A673 (cell line): ENCODE data around the gene MSH5. TPM values are rescaled to one million over a fixed set of nuclear protein-coding genes. Genes with fewer than 3 reads are reported as not detected.

Experiments
- BruUV-seq: library from RNA; stranded (reverse); fragments of 400-500 nt; replicated peaks from 2 replicates; lab custom pipeline; 2021; lab: Mats Ljungman, UMichigan
- CTCF ChIA-PET: fragments of 300-600 bp; sonication (Branson Sonifier 250); formaldehyde crosslinking; loops from one replicate; lab custom pipeline; 2022; ENCODE audit warnings: antibody characterized with exemption; lab: Charles Lee
- POLR2A ChIA-PET: fragments of 300-600 bp; sonication (Branson Sonifier 250); formaldehyde crosslinking; loops from one replicate; lab custom pipeline; 2022; ENCODE audit warnings: antibody characterized with exemption; ENCODE audit not compliant: low non-redundant PET; lab: Charles Lee
- DNase-seq: peaks from one replicate; pipeline ENCODE4 v3.0.0-alpha.2; 2015; ENCODE audit warnings: low spot score
- H3K27ac ChIP-seq: fragments of 200-600 bp; sonication (generic); 2 replicates; pipeline ENCODE4 v1.5.1; 2016; ENCODE audit warnings: mixed run types, low read depth, mild to moderate bottlenecking, mixed read lengths, antibody characterized with exemption, low read length; ENCODE audit not compliant: poor library complexity, severe bottlenecking
- H3K27me3 ChIP-seq: fragments of 200-600 bp; sonication (generic); replicated peaks from 2 replicates; pipeline ENCODE4 v1.6.1; 2017; ENCODE audit warnings: mixed run types, low read depth, mild to moderate bottlenecking, mixed read lengths, antibody characterized with exemption, low read length; ENCODE audit not compliant: insufficient read depth, poor library complexity
- H3K36me3 ChIP-seq: fragments of 200-600 bp; sonication (generic); 2 replicates; pipeline ENCODE4 v1.6.1; 2016; ENCODE audit warnings: mixed run types, mild to moderate bottlenecking, mixed read lengths, antibody characterized with exemption, low read length; ENCODE audit not compliant: insufficient read depth, poor library complexity, severe bottlenecking
- H3K4me1 ChIP-seq: fragments of 200-600 bp; sonication (generic); 2 replicates; pipeline ENCODE4 v1.6.1; 2017; ENCODE audit warnings: mixed run types, mild to moderate bottlenecking, mixed read lengths, antibody characterized with exemption, low read length; ENCODE audit not compliant: insufficient read depth, poor library complexity, severe bottlenecking
- H3K4me3 ChIP-seq: fragments of 200-600 bp; sonication (generic); 2 replicates; pipeline ENCODE4 v1.5.1; 2016; ENCODE audit warnings: low read depth, mixed run types, mild to moderate bottlenecking, mixed read lengths, low read length; ENCODE audit not compliant: poor library complexity, severe bottlenecking
- H3K9me3 ChIP-seq: fragments of 200-600 bp; sonication (generic); 2 replicates; pipeline ENCODE4 v1.6.1; 2016; ENCODE audit warnings: mixed run types, low read depth, mild to moderate bottlenecking, mixed read lengths, antibody characterized with exemption, low read length; ENCODE audit not compliant: poor library complexity, severe bottlenecking
- CTCF ChIP-seq: fragments of 300-800, 200-600 bp; sonication (generic); conservative IDR thresholded peaks from 2 replicates; pipeline ENCODE4 v1.5.1; 2017; ENCODE audit warnings: low read depth, mild to moderate bottlenecking, antibody characterized with exemption, low read length, moderate library complexity, mixed read lengths
- EZH2 ChIP-seq: fragments of 200-600 bp; sonication (generic); IDR thresholded peaks from 2 replicates; pipeline ENCODE4 v1.6.1; 2017; ENCODE audit warnings: borderline replicate concordance, low read depth, mild to moderate bottlenecking, mixed read lengths, antibody characterized with exemption, low read length; ENCODE audit not compliant: poor library complexity, severe bottlenecking
- intact Hi-C: fragments of 100-400 bp; cut with micrococcal nuclease; formaldehyde crosslinking; loops from one replicate; pipeline ENCODE4 v1.10.0; 2022; ENCODE audit not compliant: unreplicated experiment
- total RNA-seq: library from RNA; stranded (reverse); gene quantifications from 2 replicates; pipeline ENCODE4 v1.2.3, GENCODE V29; 2021

MSH5 gene
- total RNA-seq, 1 experiment from 2014 or later = 76.4 TPM

DNA sequence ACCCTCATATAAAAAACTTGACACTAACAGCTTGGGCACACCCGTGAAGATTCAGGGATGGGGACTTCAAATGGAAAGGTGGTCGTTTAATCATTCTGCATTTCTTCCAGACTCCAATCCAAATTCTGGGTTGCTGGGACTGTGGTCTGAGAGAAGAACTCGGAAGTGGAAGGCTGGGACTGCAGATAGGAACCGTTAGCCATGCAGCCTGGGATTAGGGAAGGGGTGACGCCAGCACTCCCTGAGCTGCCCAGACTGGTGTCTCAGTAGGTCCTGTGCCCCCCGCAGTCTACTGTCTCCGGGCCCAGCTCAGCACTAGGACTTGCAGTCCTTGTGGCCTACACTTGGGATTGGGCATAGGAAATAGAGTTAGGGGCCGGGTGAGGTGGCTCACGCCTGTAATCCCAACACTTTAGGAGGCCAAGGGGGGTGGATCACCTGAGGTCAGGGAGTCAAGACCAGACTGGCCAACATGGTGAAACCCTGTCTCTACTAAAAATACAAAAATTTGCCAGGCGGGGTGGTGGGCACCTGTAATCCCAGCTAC is 3.0 kb upstream of the MSH5 start:
- Histone ChIP-seq H3K36me3 (peaks cover 33% of the 10 kb centered on the region), H3K27ac (peak overlapping the region; percentile 95), H3K27me3 (no peaks in the 10 kb centered on the region), H3K9me3 (no peaks in the 10 kb centered on the region), H3K4me3 (peak overlapping the region; percentile 77), H3K4me1 (peaks cover 43% of the 10 kb centered on the region)
- no peak for DNase-seq
- intact Hi-C loops = loop anchor here (1.0 to 10.0 kb wide), 3 partner anchors 55 to 192 kb away; partner anchors contain the start of genes ATP6V1G2, DDX39B and NFKBIL1
- ChIA-PET CTCF (interaction anchor here (1.5 kb wide), 1 partner anchor 54 kb away, joined by 4 read pairs; no protein-coding TSS in a partner anchor), POLR2A (interaction anchor here (0.5 to 0.7 kb wide), 2 partner anchors 91 to 1053 kb away, joined by 3 read pairs; partner anchors contain the start of gene HSPA1B)
- no TSS peak for BruUV-seq
- TF ChIP-seq EZH2 (no peak), CTCF (no peak)

- H3K27ac ChIP-seq = peak overlapping the region; percentile 95
- ChIA-PET CTCF (no interaction called here), POLR2A (no interaction called here)
- H3K36me3 ChIP-seq = peaks cover 33% of the 10 kb centered on the region
- no TSS peak for BruUV-seq
- H3K4me3 ChIP-seq = peak overlapping the region; percentile 12
- TF ChIP-seq EZH2 (no peak), CTCF (no peak)
- intact Hi-C loops = loop anchor here (1.0 to 10.0 kb wide), 3 partner anchors 55 to 193 kb away; partner anchors contain the start of genes ATP6V1G2, DDX39B and NFKBIL1
- no peaks in the 10 kb centered on the region for H3K9me3 ChIP-seq
- H3K4me1 ChIP-seq = peaks cover 43% of the 10 kb centered on the region
- no peaks in the 10 kb centered on the region for H3K27me3 ChIP-seq
- peak; percentile 40 for DNase-seq
Observed at GRCh38 chr6:31737315-31737990, 2.4 kb upstream of the MSH5 start.

- Histone ChIP-seq H3K9me3 (no peaks in the 10 kb centered on the region), H3K36me3 (peaks cover 33% of the 10 kb centered on the region), H3K4me1 (peaks cover 43% of the 10 kb centered on the region), H3K27me3 (no peaks in the 10 kb centered on the region), H3K27ac (peak overlapping the region; percentile 95), H3K4me3 (peak overlapping the region; percentile 12)
- intact Hi-C loops = loop anchor here (1.0 to 10.0 kb wide), 4 partner anchors 54 to 193 kb away; partner anchors contain the start of genes ATP6V1G2, DDX39B, GPANK1 and NFKBIL1
- TF ChIP-seq EZH2 (no peak), CTCF (peak; percentile 51)
- no TSS peak for BruUV-seq
- DNase-seq = peak; percentile 85
- ChIA-PET CTCF (no interaction called here), POLR2A (interaction anchor here (0.5 kb wide), 1 partner anchor 62 kb away, joined by 6 read pairs; no protein-coding TSS in a partner anchor)
Observed at GRCh38 chr6:31737991-31738979, 1.5 kb upstream of the MSH5 start.
